Measurements from ENCODE around the gene PRR5.

PRR5 gene

DNA sequence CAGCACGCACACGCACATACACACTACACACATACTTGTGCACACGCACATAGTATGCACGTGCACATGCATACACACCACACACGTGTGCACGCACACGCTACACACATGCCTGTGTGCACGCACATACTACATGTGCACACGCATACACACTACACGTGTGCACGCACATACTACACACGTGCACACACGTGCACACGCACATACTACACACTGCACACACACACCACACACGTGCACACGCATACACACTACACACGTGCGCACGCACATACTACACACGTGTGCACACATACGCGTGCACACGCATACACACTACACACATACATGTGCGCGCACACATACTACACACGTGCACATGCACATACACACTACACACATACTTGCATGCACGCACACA, 30.7 kb downstream of the PRR5 start:
- in situ Hi-C loops (cut with HindIII; ENCODE audit: low sequenced_read_pairs) = no loop called here
- TF ChIP-seq CTCF (IDR thresholded peaks at IDR 0.05; ENCODE audit: low read depth, low read length, missing control alignments) = no peak
- no peak overlapping the region for H3K4me3 ChIP-seq (ENCODE audit: low read depth, low read length)
- DNase-seq (ENCODE audit: low read depth) = no peak

DNA sequence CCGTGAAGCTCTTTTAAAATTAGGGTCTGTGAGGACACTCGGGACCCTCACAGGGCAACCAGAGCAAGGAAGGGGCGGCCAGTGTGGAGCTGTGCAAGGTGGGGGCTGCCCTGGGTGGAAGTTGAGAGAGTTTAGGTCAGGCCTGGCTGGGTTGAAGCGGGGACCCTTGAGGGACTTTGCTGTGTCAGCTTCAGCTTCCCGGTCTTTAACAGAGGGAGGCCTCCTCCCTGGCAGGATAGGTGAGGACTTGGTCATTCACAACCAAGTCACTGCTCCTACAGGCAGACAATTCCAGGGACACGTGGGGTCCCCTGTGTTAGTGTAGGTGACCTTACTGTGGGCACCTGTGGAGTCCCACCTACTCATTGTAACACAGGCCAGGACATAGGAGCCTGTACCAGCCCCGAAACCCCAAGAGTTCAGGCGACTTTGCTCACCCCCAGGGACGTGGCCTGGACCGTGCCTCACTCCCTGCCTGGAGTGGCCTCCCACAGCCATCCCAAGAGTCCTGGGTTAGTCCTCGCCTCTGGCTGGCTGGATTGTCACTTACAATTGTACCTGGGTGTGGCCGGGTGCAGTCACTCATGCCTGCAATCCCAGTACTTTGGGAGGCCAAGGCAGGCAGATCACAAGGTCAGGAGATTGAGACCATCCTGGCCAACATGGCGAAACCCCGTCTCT, 31.6 kb downstream of the PRR5 start:
- H3K4me3 ChIP-seq (ENCODE audit: low read depth, low read length) = no peak overlapping the region
- no peak for TF ChIP-seq CTCF (IDR thresholded peaks at IDR 0.05; ENCODE audit: low read depth, low read length, missing control alignments)
- in situ Hi-C loops (cut with HindIII; ENCODE audit: low sequenced_read_pairs) = no loop called here
- no peak for DNase-seq (ENCODE audit: low read depth)

GRCh38 chr22:44734278-44734677, 32.3 kb downstream of the PRR5 start:
- no peak overlapping the region for H3K4me3 ChIP-seq (ENCODE audit: low read depth, low read length)
- no peak for DNase-seq (ENCODE audit: low read depth)
- in situ Hi-C loops (cut with HindIII; ENCODE audit: low sequenced_read_pairs) = no loop called here
- TF ChIP-seq CTCF (IDR thresholded peaks at IDR 0.05; ENCODE audit: low read depth, low read length, missing control alignments) = no peak

DNA sequence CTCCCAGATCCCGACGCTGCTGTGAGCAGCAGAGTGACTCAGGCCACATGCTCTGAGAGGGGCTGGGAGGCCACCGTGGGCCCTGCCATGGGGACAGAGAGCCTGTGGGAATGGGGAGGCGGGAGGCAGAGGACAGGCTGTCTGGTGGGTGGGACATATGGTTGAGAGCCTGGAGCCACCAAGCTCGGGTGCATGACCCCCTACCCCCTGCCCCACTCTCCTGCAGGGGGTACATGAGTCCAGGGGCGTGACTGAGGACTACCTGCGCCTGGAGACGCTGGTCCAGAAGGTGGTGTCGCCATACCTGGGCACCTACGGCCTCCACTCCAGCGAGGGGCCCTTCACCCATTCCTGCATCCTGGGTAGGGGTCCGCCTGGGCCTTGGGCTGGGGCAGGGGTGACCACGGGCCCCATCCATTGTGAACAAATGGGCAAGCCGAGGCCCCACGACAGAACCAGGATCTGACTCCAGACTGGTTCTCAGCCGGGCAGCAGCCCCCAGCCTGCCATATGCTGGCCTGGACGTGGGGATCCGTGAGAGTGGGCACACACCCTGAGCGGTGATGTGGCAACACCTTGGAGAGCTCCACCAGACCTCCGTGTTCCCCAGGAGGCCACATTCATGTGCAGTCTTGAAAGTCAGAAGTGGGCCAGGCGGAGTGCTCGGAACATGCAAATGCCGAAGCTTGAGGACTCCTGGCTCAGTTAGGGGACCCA, 33.0 kb downstream of the PRR5 start:
- no peak for TF ChIP-seq CTCF (IDR thresholded peaks at IDR 0.05; ENCODE audit: low read depth, low read length, missing control alignments)
- in situ Hi-C loops (cut with HindIII; ENCODE audit: low sequenced_read_pairs) = no loop called here
- no peak overlapping the region for H3K4me3 ChIP-seq (ENCODE audit: low read depth, low read length)
- no peak for DNase-seq (ENCODE audit: low read depth)

- TF ChIP-seq CTCF (IDR thresholded peaks at IDR 0.05; ENCODE audit: low read depth, low read length, missing control alignments) = peak; percentile 74
- no peak overlapping the region for H3K4me3 ChIP-seq (ENCODE audit: low read depth, low read length)
- in situ Hi-C loops (cut with HindIII; ENCODE audit: low sequenced_read_pairs) = no loop called here
- DNase-seq (ENCODE audit: low read depth) = peak; percentile 9
These were observed 33.8 kb downstream of the PRR5 start for GRCh38 chr22:44735518-44736428.

DNA sequence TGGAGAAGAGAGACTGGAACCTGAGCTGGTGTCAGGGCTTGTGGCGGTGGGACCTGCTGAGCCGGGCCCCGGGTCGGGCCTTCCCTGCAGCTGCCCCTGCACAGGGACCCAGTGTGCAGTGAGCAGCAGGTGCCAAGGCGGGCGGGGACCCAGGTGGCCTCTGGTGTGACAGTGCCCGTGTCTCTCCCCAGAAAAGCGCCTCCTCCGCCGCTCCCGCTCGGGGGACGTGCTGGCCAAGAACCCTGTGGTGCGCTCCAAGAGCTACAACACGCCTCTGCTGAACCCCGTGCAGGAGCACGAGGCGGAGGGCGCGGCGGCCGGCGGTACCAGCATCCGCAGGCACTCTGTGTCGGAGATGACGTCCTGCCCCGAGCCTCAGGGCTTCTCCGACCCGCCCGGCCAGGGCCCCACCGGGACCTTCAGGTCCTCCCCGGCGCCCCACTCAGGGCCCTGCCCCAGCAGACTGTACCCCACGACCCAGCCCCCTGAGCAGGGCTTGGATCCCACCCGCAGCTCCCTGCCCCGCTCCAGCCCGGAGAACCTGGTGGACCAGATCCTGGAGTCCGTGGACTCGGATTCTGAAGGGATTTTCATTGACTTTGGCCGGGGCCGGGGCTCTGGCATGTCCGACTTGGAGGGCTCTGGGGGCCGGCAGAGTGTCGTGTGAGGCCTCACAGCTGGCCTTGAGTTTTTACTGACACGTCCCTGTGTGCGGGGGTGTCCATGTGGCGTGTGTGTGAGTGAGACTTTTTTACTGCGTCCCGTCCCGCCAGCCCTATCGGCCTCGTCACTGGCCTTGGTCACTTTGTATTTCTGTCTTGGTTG, 34.8 kb downstream of the PRR5 start:
- H3K4me3 ChIP-seq (ENCODE audit: low read depth, low read length) = no peak overlapping the region
- in situ Hi-C loops (cut with HindIII; ENCODE audit: low sequenced_read_pairs) = no loop called here

More for the DNA sequence above, 34.8 kb downstream of the PRR5 start:
- DNase-seq (ENCODE audit: low read depth) = no peak
- TF ChIP-seq CTCF (IDR thresholded peaks at IDR 0.05; ENCODE audit: low read depth, low read length, missing control alignments) = no peak

Data from astrocyte of the cerebellum (primary cell).